ENCODE measurements around the gene BARHL1. TPM values are rescaled to one million over a fixed set of nuclear protein-coding genes. Genes with fewer than 3 reads are reported as not detected.

BARHL1 gene
- total RNA-seq, 1 experiment from 2014 or later = not detected

- peaks cover 9 to 10% of the 10 kb centered on the region in 2 experiments for H3K9me3 Mint-ChIP-seq
- H3K4ac ChIP-seq (ENCODE audit: low read depth, low read length) = no peak overlapping the region
- no peak overlapping the region for H4K5ac ChIP-seq (ENCODE audit: insufficient read length, low read depth, low read length)
- no CpG with 5 or more reads among the region's 6 CpGs for WGBS (ENCODE audit: extremely low coverage, insufficient read length, low lambda C conversion rate)
- H2BK120ac ChIP-seq (ENCODE audit: low read depth, low read length, poor library complexity, severe bottlenecking) = no peak overlapping the region
- no peak overlapping the region for H2BK15ac ChIP-seq (ENCODE audit: low read depth, low read length)
- peaks cover 14% of the 10 kb centered on the region for H3K27me3 Mint-ChIP-seq (ENCODE audit: low read depth)
- no peaks in the 10 kb centered on the region for H3K23me2 ChIP-seq (ENCODE audit: insufficient read length, low read depth, low read length, poor library complexity, severe bottlenecking)
- no peak overlapping the region for H3K27ac Mint-ChIP-seq
- H2BK12ac ChIP-seq (ENCODE audit: insufficient read length, low read depth, low read length) = no peak overlapping the region
- H2AFZ ChIP-seq (ENCODE audit: low read length) = no peak overlapping the region
- no peak for DNase-seq
- H3K27ac ChIP-seq (ENCODE audit: insufficient read length, low read depth, low read length) = no peak overlapping the region
- H3K79me1 ChIP-seq (ENCODE audit: insufficient read depth, low read depth, low read length, poor library complexity, severe bottlenecking) = no peaks in the 10 kb centered on the region
- H3K23ac ChIP-seq (ENCODE audit: insufficient read length, low read depth, low read length) = no peak overlapping the region
- peaks cover 9 to 29% of the 10 kb centered on the region in 2 experiments for H3K4me1 Mint-ChIP-seq
- H4K91ac ChIP-seq (ENCODE audit: insufficient read length, low read depth, low read length) = no peak overlapping the region
- H3K9me3 ChIP-seq (ENCODE audit: control insufficient read depth, low read depth, low read length) = no peaks in the 10 kb centered on the region
- no peak overlapping the region for H3K9ac ChIP-seq (ENCODE audit: extremely low read depth, insufficient read length, low read length)
- H3K14ac ChIP-seq (ENCODE audit: insufficient read depth, low read length) = no peak overlapping the region
- no peak overlapping the region for H4K8ac ChIP-seq (replicated peaks; ENCODE audit: insufficient read length, low read depth, low read length)
- H2BK5ac ChIP-seq (ENCODE audit: insufficient read length, low read length) = no peak overlapping the region
- peaks cover 0 to 8% (median 6%) of the 10 kb centered on the region in 3 experiments; a peak in 6 of 7 replicates for H3K36me3 Mint-ChIP-seq (ENCODE audit: insufficient read depth in 1 of 3, low read depth in 3 of 3)
- no peak for TF ChIP-seq CTCF (conservative IDR thresholded peaks at IDR 0.05)
- no peak overlapping the region for H3K56ac ChIP-seq (ENCODE audit: insufficient read length, low read depth, low read length)
- no peak overlapping the region for H3K4me3 Mint-ChIP-seq
- H3K27me3 ChIP-seq (ENCODE audit: insufficient read depth, low read length) = no peaks in the 10 kb centered on the region
- H3K4me2 ChIP-seq (ENCODE audit: insufficient read depth, insufficient read length, low read length) = no peak overlapping the region
- no peak overlapping the region for H2AK5ac ChIP-seq (ENCODE audit: insufficient read length, low read length)
- H4K20me1 ChIP-seq (ENCODE audit: control insufficient read depth, insufficient read depth, insufficient read length) = no peaks in the 10 kb centered on the region
- H2BK20ac ChIP-seq (ENCODE audit: low read depth, low read length, poor library complexity, severe bottlenecking) = no peak overlapping the region
- no peaks in the 10 kb centered on the region for H3K79me2 ChIP-seq (ENCODE audit: insufficient read depth, low read length)
- H3K18ac ChIP-seq (ENCODE audit: insufficient read length, low read depth, low read length) = no peak overlapping the region
- no peak overlapping the region for H3T11ph ChIP-seq (ENCODE audit: low read length)
- H3K4me1 ChIP-seq (ENCODE audit: insufficient read depth, low read length) = no peaks in the 10 kb centered on the region; the same call in 1 of the 2 replicates
These were observed 26.2 kb upstream of the BARHL1 start for GRCh38 chr9:132556235-132556634.
